GM12878 (cell line): ENCODE measurements around the gene FTSJ1.

Source experiments
- BCL3 ChIP-seq: IDR thresholded peaks from 2 replicates; pipeline ENCODE4 v1.6.1; 2011; ENCODE audit warnings: borderline replicate concordance, low read depth, mild to moderate bottlenecking, moderate library complexity, low read length; ENCODE audit not compliant: insufficient read depth, poor library complexity, severe bottlenecking
- CTCF ChIP-seq, 3 experiments: IDR thresholded peaks in 2 of 3; conservative IDR thresholded peaks in 1 of 3; 2 replicates each; pipeline ENCODE4 v1.5.1; 2011; ENCODE audit warnings: low read depth in 3 of 3, low read length in 3 of 3, mild to moderate bottlenecking in 3 of 3, control low read depth in 2 of 3, moderate library complexity in 2 of 3, inconsistent platforms in 1 of 3, mixed read lengths in 1 of 3; ENCODE audit not compliant: control insufficient read depth in 2 of 3, insufficient read depth in 1 of 3; ENCODE audit errors: extremely low read depth in 1 of 3
- RAD21 ChIP-seq: IDR thresholded peaks from 2 replicates; pipeline ENCODE4 v1.6.1; 2011; ENCODE audit warnings: mild to moderate bottlenecking, low read depth, low read length, moderate library complexity; ENCODE audit not compliant: insufficient read depth
- SRF ChIP-seq, 2 experiments: IDR thresholded peaks; 2 replicates each; pipeline ENCODE4 v1.6.1; 2011; ENCODE audit warnings: low read depth in 2 of 2, low read length in 2 of 2, mild to moderate bottlenecking in 1 of 2, moderate library complexity in 1 of 2

GRCh38 chrX:48488034-48488433, 12.0 kb downstream of the FTSJ1 start:
- TF ChIP-seq RAD21 (no peak), SRF (IDR thresholded peaks at IDR 0.05; ENCODE audit: low read depth in 2 of 2, low read length in 2 of 2) (no peak), BCL3 (no peak), CTCF (IDR thresholded peaks at IDR 0.05 in 2 of 3, conservative IDR thresholded peaks at IDR 0.05 in 1 of 3; ENCODE audit: control insufficient read depth in 2 of 3, extremely low read depth in 1 of 3, insufficient read depth in 1 of 3, low read depth in 3 of 3, low read length in 3 of 3) (no peak)
